ENCODE measurements around the gene IQGAP2.
"Not testable (repeated sequence)": the region's sequence is repeated elsewhere in the genome, so short reads cannot be mapped to it uniquely, and the experiment has no call there.

Gene IQGAP2

GRCh38 chr5:76582230-76583162, 179.4 kb downstream of the IQGAP2 start:
- FAIRE-seq = no peak

- peak; percentile 81 for FAIRE-seq
Observed at GRCh38 chr5:76583163-76584047, 180.3 kb downstream of the IQGAP2 start.

- no peak for FAIRE-seq
Observed at GRCh38 chr5:76585783-76586217, 182.7 kb downstream of the IQGAP2 start.

- no peak for FAIRE-seq
Observed at GRCh38 chr5:76586531-76586930, 183.4 kb downstream of the IQGAP2 start.

GRCh38 chr5:76590027-76590426, 186.9 kb downstream of the IQGAP2 start:
- FAIRE-seq = no peak

- FAIRE-seq = no peak
Observed at GRCh38 chr5:76591366-76591765, 188.3 kb downstream of the IQGAP2 start.

- no peak for FAIRE-seq
Observed at GRCh38 chr5:76592692-76593091, 189.6 kb downstream of the IQGAP2 start.

GRCh38 chr5:76594107-76594506, 191.0 kb downstream of the IQGAP2 start:
- no peak for FAIRE-seq

- no peak for FAIRE-seq
Observed at GRCh38 chr5:76595755-76596481, 192.8 kb downstream of the IQGAP2 start.

- FAIRE-seq = no peak
Observed at GRCh38 chr5:76598531-76598930, 195.4 kb downstream of the IQGAP2 start.

- FAIRE-seq = no peak
Observed at GRCh38 chr5:76600716-76601115, 197.6 kb downstream of the IQGAP2 start.

GRCh38 chr5:76601470-76601869, 198.4 kb downstream of the IQGAP2 start:
- peak; percentile 81 for FAIRE-seq

GRCh38 chr5:76602094-76602726, 199.1 kb downstream of the IQGAP2 start:
- no peak for FAIRE-seq

- not testable (repeated sequence) for FAIRE-seq
Observed at GRCh38 chr5:76603991-76604390, 200.9 kb downstream of the IQGAP2 start.

GRCh38 chr5:76604838-76605237, 201.8 kb downstream of the IQGAP2 start:
- no peak for FAIRE-seq

GRCh38 chr5:76606701-76607100, 203.6 kb downstream of the IQGAP2 start:
- FAIRE-seq = no peak

GRCh38 chr5:76607353-76607871, 204.3 kb downstream of the IQGAP2 start:
- FAIRE-seq = no peak

GRCh38 chr5:76608833-76609232, 205.7 kb downstream of the IQGAP2 start:
- FAIRE-seq = no peak

GRCh38 chr5:76610196-76610595, 207.1 kb downstream of the IQGAP2 start:
- no peak for FAIRE-seq

- no peak for FAIRE-seq
Observed at GRCh38 chr5:76612942-76613341, 209.9 kb downstream of the IQGAP2 start.

GRCh38 chr5:76615759-76616158, 212.7 kb downstream of the IQGAP2 start:
- no peak for FAIRE-seq

GRCh38 chr5:76616206-76616605, 213.1 kb downstream of the IQGAP2 start:
- FAIRE-seq = no peak

All from TTC549 (cell line).